ENCODE measurements around the gene SLC22A23.

DNA sequence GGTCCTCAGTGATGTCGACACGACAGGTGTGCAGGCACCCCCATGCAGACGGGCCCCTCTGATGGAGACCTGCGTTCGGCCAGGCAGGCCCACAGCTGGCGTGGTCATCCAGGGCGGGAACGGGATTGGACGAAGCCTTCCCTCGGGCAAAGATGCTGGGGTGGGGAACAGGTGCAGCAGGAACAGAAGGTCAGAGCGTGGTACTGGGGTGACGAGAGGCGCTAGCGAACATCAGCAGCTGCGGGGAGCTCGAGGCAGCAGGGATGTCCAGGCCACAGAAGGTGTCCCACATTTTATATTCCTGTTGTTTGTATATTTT is 96.2 kb downstream of the SLC22A23 start:
- TF ChIP-seq TAF1 (IDR thresholded peaks at IDR 0.05; ENCODE audit: borderline replicate concordance, low read depth, low read length) (no peak), POLR2AphosphoS5 (IDR thresholded peaks at IDR 0.05; ENCODE audit: low read depth, low read length) (no peak), POLR2A (IDR thresholded peaks at IDR 0.05; ENCODE audit: low read depth, low read length) (no peak)

Data from GM12892 (cell line).